SU-DHL-6 (cell line): Measurements from ENCODE around the gene PPIP5K2.

Experiments used
- H2AFZ ChIP-seq: fragments of 200-600 bp; sonication (generic); 2 replicates; pipeline ENCODE4 v1.6.1; 2014; ENCODE audit warnings: low read depth, mild to moderate bottlenecking, moderate library complexity, mixed read lengths, antibody characterized with exemption, low read length; ENCODE audit not compliant: severe bottlenecking
- H3F3A ChIP-seq: fragments of 200-600 bp; shearing (Covaris generic); 2 replicates; pipeline ENCODE4 v1.6.0; 2016; ENCODE audit warnings: antibody characterized with exemption, mild to moderate bottlenecking; ENCODE audit not compliant: insufficient read depth
- H3K27ac ChIP-seq: fragments of 200-600 bp; sonication (generic); 2 replicates; pipeline ENCODE4 v1.5.1; 2016; ENCODE audit warnings: low read depth, mild to moderate bottlenecking, low read length, moderate library complexity, mixed read lengths
- H3K27me3 ChIP-seq: fragments of 200-600 bp; sonication (generic), shearing (Covaris generic); 2 replicates; pipeline ENCODE4 v1.6.0; 2014; ENCODE audit warnings: mild to moderate bottlenecking, low read length
- H3K36me3 ChIP-seq: fragments of 200-600 bp; sonication (generic); 2 replicates; pipeline ENCODE4 v1.6.1; 2014; ENCODE audit warnings: mild to moderate bottlenecking, low read length, mixed read lengths
- H3K4me2 ChIP-seq: fragments of 300-600, 200-600 bp; shearing (Covaris generic), sonication (generic); 2 replicates; pipeline ENCODE4 v1.6.0; 2014; ENCODE audit warnings: low read length, low read depth, mild to moderate bottlenecking; ENCODE audit not compliant: poor library complexity, severe bottlenecking
- H3K4me3 ChIP-seq: fragments of 200-600 bp; sonication (generic); 2 replicates; pipeline ENCODE4 v1.5.1; 2014; ENCODE audit warnings: antibody characterized with exemption, low read length, mild to moderate bottlenecking, mixed read lengths; ENCODE audit not compliant: insufficient read depth, poor library complexity, severe bottlenecking
- H3K79me2 ChIP-seq: fragments of 200-600 bp; sonication (generic); 2 replicates; pipeline ENCODE4 v1.6.1; 2014; ENCODE audit warnings: mild to moderate bottlenecking, low read length, moderate library complexity; ENCODE audit not compliant: insufficient read depth
- H3K9ac ChIP-seq: fragments of 200-600 bp; sonication (generic); 2 replicates; pipeline ENCODE4 v1.7.0; 2014; ENCODE audit warnings: mild to moderate bottlenecking, low read length
- H3K9me2 ChIP-seq: fragments of 200-600 bp; sonication (generic); replicated peaks from 2 replicates; pipeline ENCODE4 v1.6.1; 2014; ENCODE audit warnings: low read length; ENCODE audit not compliant: insufficient read depth
- H3K9me3 ChIP-seq: fragments of 200-600 bp; sonication (generic); 2 replicates; pipeline ENCODE4 v1.6.1; 2014; ENCODE audit warnings: low read length, mixed read lengths; ENCODE audit not compliant: insufficient read depth
- H4K20me1 ChIP-seq: fragments of 200-600 bp; sonication (generic); 2 replicates; pipeline ENCODE4 v1.6.1; 2014; ENCODE audit warnings: low read depth, mild to moderate bottlenecking, antibody characterized with exemption, low read length, moderate library complexity, mixed read lengths
- CTCF ChIP-seq: fragments of 200-600 bp; sonication (generic); IDR thresholded peaks from one replicate; pipeline ENCODE4 v1.5.1; 2017; ENCODE audit warnings: antibody characterized with exemption, mild to moderate bottlenecking, low read length, moderate library complexity; ENCODE audit not compliant: insufficient read depth, poor library complexity, severe bottlenecking
- EZH2phosphoT487 ChIP-seq: fragments of 200-600 bp; sonication (generic), shearing (Covaris generic); conservative IDR thresholded peaks from 2 replicates; pipeline ENCODE4 v1.6.1; 2018; ENCODE audit warnings: mild to moderate bottlenecking, antibody characterized with exemption, low read length, moderate library complexity, mixed read lengths

The PPIP5K2 gene

DNA sequence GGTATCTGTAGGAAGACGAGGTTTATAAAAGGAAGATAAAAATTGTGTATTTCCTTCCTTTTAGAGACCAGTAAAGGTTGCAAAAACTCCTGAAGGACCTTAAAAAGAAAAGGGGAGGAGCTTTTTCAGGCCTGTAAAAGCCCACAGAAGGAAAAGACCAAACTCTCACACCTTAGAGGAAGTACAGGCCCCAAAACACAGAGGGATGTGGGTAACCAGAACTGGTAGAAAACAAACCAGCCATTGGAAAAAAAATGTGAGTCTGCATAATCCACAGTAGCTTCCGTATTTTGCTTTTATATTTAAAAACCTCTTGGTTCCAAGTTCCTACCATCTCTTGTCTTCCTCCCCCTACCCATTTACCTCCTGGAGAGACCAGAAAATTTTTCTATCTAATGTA, 8.6 kb upstream of the PPIP5K2 start:
- Histone ChIP-seq H3K9me3 (no peaks in the 10 kb centered on the region), H3K79me2 (peaks cover 10% of the 10 kb centered on the region; the same call in 1 of the 2 replicates), H2AFZ (no peak overlapping the region), H3F3A (no peaks in the 10 kb centered on the region), H3K27me3 (no peaks in the 10 kb centered on the region), H3K9ac (no peak overlapping the region), H3K4me3 (no peak overlapping the region), H3K9me2 (no peaks in the 10 kb centered on the region), H4K20me1 (no peaks in the 10 kb centered on the region), H3K4me2 (no peak overlapping the region), H3K36me3 (no peaks in the 10 kb centered on the region), H3K27ac (no peak overlapping the region)
- TF ChIP-seq EZH2phosphoT487 (no peak), CTCF (no peak)

DNA sequence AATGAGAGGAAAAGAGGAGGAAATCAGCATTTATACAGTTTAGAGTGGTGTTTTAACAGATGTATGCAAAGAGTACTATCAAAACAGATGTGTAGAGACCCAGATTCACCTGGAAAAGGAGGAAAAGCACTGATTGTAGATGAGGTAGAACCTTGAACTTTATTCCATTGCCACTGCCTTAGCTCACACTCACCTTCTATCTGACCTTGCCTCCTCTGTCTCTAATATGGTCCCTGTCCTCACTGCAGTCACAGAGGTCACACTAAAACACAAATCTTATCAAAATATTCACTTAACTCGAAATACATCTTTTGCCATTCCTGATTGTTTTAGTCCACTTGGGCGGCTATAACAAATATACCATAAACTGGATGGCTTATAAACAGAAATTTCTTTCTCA, 7.2 kb upstream of the PPIP5K2 start:
- no peak overlapping the region for H2AFZ ChIP-seq
- H3K27me3 ChIP-seq: no peaks in the 10 kb centered on the region
- H3K4me3 ChIP-seq: no peak overlapping the region
- no peak for TF ChIP-seq CTCF
- no peak for TF ChIP-seq EZH2phosphoT487
- H3F3A ChIP-seq: no peaks in the 10 kb centered on the region
- no peaks in the 10 kb centered on the region for H3K9me2 ChIP-seq
- no peak overlapping the region for H3K4me2 ChIP-seq
- H3K27ac ChIP-seq: no peak overlapping the region
- no peaks in the 10 kb centered on the region for H3K36me3 ChIP-seq
- H4K20me1 ChIP-seq: no peaks in the 10 kb centered on the region
- no peak overlapping the region for H3K9ac ChIP-seq
- H3K79me2 ChIP-seq: peaks cover 21% of the 10 kb centered on the region; the same call in 1 of the 2 replicates
- H3K9me3 ChIP-seq: no peaks in the 10 kb centered on the region

DNA sequence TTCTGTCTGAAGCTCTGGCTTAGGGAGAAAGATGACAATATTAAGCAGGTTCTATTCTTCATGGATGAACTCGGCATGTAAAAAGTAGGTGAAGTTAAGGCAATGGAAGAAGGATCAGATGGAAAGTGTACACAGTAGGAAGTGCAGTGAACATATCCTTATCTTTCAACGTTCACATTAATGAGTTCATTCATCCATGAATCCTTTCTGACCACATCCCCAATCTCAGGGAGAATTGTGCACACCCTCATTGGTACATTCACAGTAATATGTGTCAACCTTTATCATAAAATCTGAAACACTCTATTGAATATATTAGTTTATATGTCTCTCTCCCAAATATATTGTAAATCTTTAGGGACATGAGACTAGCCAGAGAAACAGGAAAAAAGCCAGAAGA, 5.7 kb upstream of the PPIP5K2 start:
- H2AFZ ChIP-seq: no peak overlapping the region
- no peak overlapping the region for H3K9ac ChIP-seq
- H3K79me2 ChIP-seq: peaks cover 28% of the 10 kb centered on the region; the same call in 1 of the 2 replicates
- no peaks in the 10 kb centered on the region for H4K20me1 ChIP-seq
- H3K9me3 ChIP-seq: no peaks in the 10 kb centered on the region
- no peak overlapping the region for H3K4me3 ChIP-seq
- no peak for TF ChIP-seq EZH2phosphoT487
- TF ChIP-seq CTCF: no peak
- H3K36me3 ChIP-seq: no peaks in the 10 kb centered on the region
- no peaks in the 10 kb centered on the region for H3K9me2 ChIP-seq
- no peak overlapping the region for H3K4me2 ChIP-seq
- no peaks in the 10 kb centered on the region for H3K27me3 ChIP-seq
- H3F3A ChIP-seq: peaks cover 10% of the 10 kb centered on the region
- H3K27ac ChIP-seq: no peak overlapping the region
